Measurements from ENCODE around the gene CACNA1C.

CACNA1C gene

DNA sequence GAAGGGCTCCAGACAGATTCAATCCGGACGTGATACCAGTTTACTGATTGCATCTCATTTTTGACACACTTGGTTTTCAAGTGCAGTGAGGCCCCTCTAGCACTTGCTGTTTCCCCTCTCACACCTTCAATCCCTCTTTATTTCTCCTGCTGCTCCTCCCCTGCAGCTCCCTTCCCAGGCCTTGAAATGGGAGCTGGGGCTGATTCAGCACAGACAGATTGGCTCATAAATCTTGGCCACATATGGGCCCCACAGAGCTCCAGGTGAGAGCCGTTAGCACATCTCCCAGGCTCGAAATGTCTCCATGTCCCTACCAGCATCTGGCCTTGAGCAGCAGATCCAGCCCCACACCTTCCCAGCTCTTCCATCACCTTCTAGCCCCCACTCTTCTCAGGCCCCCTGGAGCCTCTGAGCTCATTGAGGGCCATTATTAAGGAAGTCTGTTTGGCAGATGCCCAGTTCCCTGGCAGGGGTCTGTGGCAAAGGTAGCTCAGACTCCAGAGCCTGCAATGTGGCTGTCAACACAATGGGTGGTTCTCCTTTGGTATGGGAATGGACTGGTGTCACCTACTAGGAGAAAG, 521.7 kb downstream of the CACNA1C start:
- Histone ChIP-seq H3K9me2 (replicated peaks; ENCODE audit: control insufficient read depth, low read length) (no peaks in the 10 kb centered on the region), H4K20me1 (ENCODE audit: control insufficient read depth, insufficient read depth, low read depth, low read length) (no peaks in the 10 kb centered on the region), H3K79me2 (ENCODE audit: control insufficient read depth, low read length) (no peaks in the 10 kb centered on the region), H3K4me3 (ENCODE audit: low read length) (no peak overlapping the region), H3K27me3 (ENCODE audit: control insufficient read depth, low read length) (peaks cover 18% of the 10 kb centered on the region), H3K4me2 (ENCODE audit: low read length) (no peak overlapping the region), H3K27ac (ENCODE audit: low read depth, low read length) (no peak overlapping the region), H3K4me1 (ENCODE audit: control insufficient read depth, low read length) (no peaks in the 10 kb centered on the region), H3K9me3 (ENCODE audit: control insufficient read depth, insufficient read depth, low read length) (no peaks in the 10 kb centered on the region), H3F3A (ENCODE audit: control insufficient read depth, insufficient read depth) (no peaks in the 10 kb centered on the region), H3K36me3 (ENCODE audit: control insufficient read depth, low read length) (no peaks in the 10 kb centered on the region)
- TF ChIP-seq EZH2phosphoT487 (IDR thresholded peaks at IDR 0.05; ENCODE audit: borderline replicate concordance, low read length), result no peak
- TF ChIP-seq, protein P1, sequence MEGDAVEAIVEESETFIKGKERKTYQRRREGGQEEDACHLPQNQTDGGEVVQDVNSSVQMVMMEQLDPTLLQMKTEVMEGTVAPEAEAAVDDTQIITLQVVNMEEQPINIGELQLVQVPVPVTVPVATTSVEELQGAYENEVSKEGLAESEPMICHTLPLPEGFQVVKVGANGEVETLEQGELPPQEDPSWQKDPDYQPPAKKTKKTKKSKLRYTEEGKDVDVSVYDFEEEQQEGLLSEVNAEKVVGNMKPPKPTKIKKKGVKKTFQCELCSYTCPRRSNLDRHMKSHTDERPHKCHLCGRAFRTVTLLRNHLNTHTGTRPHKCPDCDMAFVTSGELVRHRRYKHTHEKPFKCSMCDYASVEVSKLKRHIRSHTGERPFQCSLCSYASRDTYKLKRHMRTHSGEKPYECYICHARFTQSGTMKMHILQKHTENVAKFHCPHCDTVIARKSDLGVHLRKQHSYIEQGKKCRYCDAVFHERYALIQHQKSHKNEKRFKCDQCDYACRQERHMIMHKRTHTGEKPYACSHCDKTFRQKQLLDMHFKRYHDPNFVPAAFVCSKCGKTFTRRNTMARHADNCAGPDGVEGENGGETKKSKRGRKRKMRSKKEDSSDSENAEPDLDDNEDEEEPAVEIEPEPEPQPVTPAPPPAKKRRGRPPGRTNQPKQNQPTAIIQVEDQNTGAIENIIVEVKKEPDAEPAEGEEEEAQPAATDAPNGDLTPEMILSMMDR (IDR thresholded peaks at IDR 0.05; ENCODE audit: low read depth, low read length, poor library complexity, severe bottlenecking), result no peak

- Histone ChIP-seq H3K4me3 (ENCODE audit: low read length) (no peak overlapping the region), H3K9me3 (ENCODE audit: control insufficient read depth, insufficient read depth, low read length) (no peaks in the 10 kb centered on the region)
- TF ChIP-seq EZH2phosphoT487 (IDR thresholded peaks at IDR 0.05; ENCODE audit: borderline replicate concordance, low read length), result no peak
- TF ChIP-seq, protein P1 (IDR thresholded peaks at IDR 0.05; ENCODE audit: low read depth, low read length, poor library complexity, severe bottlenecking), result no peak
These were observed 522.5 kb downstream of the CACNA1C start for GRCh38 chr12:2575245-2575644.

GRCh38 chr12:2578211-2578610, 525.4 kb downstream of the CACNA1C start:
- no peak overlapping the region for H3K4me2 ChIP-seq (ENCODE audit: low read length)
- no peaks in the 10 kb centered on the region for H4K20me1 ChIP-seq (ENCODE audit: control insufficient read depth, insufficient read depth, low read depth, low read length)
- H3K9me3 ChIP-seq (ENCODE audit: control insufficient read depth, insufficient read depth, low read length), result no peaks in the 10 kb centered on the region
- H3F3A ChIP-seq (ENCODE audit: control insufficient read depth, insufficient read depth), result no peaks in the 10 kb centered on the region
- TF ChIP-seq, protein P1 (IDR thresholded peaks at IDR 0.05; ENCODE audit: low read depth, low read length, poor library complexity, severe bottlenecking), result no peak
- H3K36me3 ChIP-seq (ENCODE audit: control insufficient read depth, low read length), result no peaks in the 10 kb centered on the region
- no peaks in the 10 kb centered on the region for H3K4me1 ChIP-seq (ENCODE audit: control insufficient read depth, low read length)
- H3K4me3 ChIP-seq (ENCODE audit: low read length), result no peak overlapping the region
- no peaks in the 10 kb centered on the region for H3K9me2 ChIP-seq (replicated peaks; ENCODE audit: control insufficient read depth, low read length)
- H3K79me2 ChIP-seq (ENCODE audit: control insufficient read depth, low read length), result no peaks in the 10 kb centered on the region
- peaks cover 11% of the 10 kb centered on the region; the same call in 1 of the 2 replicates for H3K27me3 ChIP-seq (ENCODE audit: control insufficient read depth, low read length)
- H3K27ac ChIP-seq (ENCODE audit: low read depth, low read length), result no peak overlapping the region

More at GRCh38 chr12:2575245-2575644, 522.5 kb downstream of the CACNA1C start:
- H3K27me3 ChIP-seq (ENCODE audit: control insufficient read depth, low read length), result peaks cover 11% of the 10 kb centered on the region
- no peaks in the 10 kb centered on the region for H4K20me1 ChIP-seq (ENCODE audit: control insufficient read depth, insufficient read depth, low read depth, low read length)
- no peaks in the 10 kb centered on the region for H3F3A ChIP-seq (ENCODE audit: control insufficient read depth, insufficient read depth)
- no peaks in the 10 kb centered on the region for H3K9me2 ChIP-seq (replicated peaks; ENCODE audit: control insufficient read depth, low read length)
- no peaks in the 10 kb centered on the region for H3K4me1 ChIP-seq (ENCODE audit: control insufficient read depth, low read length)
- H3K27ac ChIP-seq (ENCODE audit: low read depth, low read length), result no peak overlapping the region
- H3K79me2 ChIP-seq (ENCODE audit: control insufficient read depth, low read length), result no peaks in the 10 kb centered on the region
- no peak overlapping the region for H3K4me2 ChIP-seq (ENCODE audit: low read length)
- no peaks in the 10 kb centered on the region for H3K36me3 ChIP-seq (ENCODE audit: control insufficient read depth, low read length)

Measured in DOHH2 (cell line).